NT2/D1 (cell line): ENCODE measurements around the gene FAM118A.

ENCODE experiments used
- YY1 ChIP-seq: IDR thresholded peaks from 2 replicates; pipeline ENCODE4 v1.6.1; 2011; ENCODE audit not compliant: insufficient read length, insufficient read depth
- ZNF274 ChIP-seq: IDR thresholded peaks from 2 replicates; pipeline ENCODE4 v1.6.1; 2011; ENCODE audit warnings: mild to moderate bottlenecking, low read depth, low read length

GRCh38 chr22:45272498-45272897 is 37.2 kb upstream of the FAM118A start:
- TF ChIP-seq ZNF274 (no peak), YY1 (no peak)
